BE2C (cell line): ENCODE measurements around the gene PRDM16.

ENCODE experiments used
- DNase-seq: peaks from one replicate; pipeline ENCODE4 v3.0.0-alpha.2; 2020
- H3K27me3 ChIP-seq: fragments of 250-450 bp; sonication (Bioruptor Pico); 2 replicates; pipeline ENCODE4 v1.5.1; 2020; ENCODE audit warnings: mild to moderate bottlenecking
- H3K36me3 ChIP-seq: fragments of 250-450 bp; sonication (Bioruptor Pico); 2 replicates; pipeline ENCODE4 v1.5.1; 2020; ENCODE audit warnings: mild to moderate bottlenecking
- H3K4me1 ChIP-seq: fragments of 250-450 bp; sonication (Bioruptor Pico); 2 replicates; pipeline ENCODE4 v1.5.1; 2020
- H3K4me3 ChIP-seq: 2 replicates; pipeline ENCODE4 v1.5.1; 2011; ENCODE audit warnings: low read depth, low read length
- H3K9me3 ChIP-seq: fragments of 250-450 bp; sonication (Bioruptor Pico); 2 replicates; pipeline ENCODE4 v1.5.1; 2020
- CTCF ChIP-seq: IDR thresholded peaks from 2 replicates; pipeline ENCODE4 v1.5.1; 2012; ENCODE audit warnings: mild to moderate bottlenecking, low read depth, low read length

The PRDM16 gene

GRCh38 chr1:3138623-3139151 is 69.7 kb downstream of the PRDM16 start:
- peaks cover 25% of the 10 kb centered on the region for H3K27me3 ChIP-seq

GRCh38 chr1:3139451-3139852 is 70.4 kb downstream of the PRDM16 start:
- DNase-seq: no peak
- no peaks in the 10 kb centered on the region for H3K4me1 ChIP-seq
- H3K9me3 ChIP-seq: no peaks in the 10 kb centered on the region
- no peak overlapping the region for H3K4me3 ChIP-seq
- H3K36me3 ChIP-seq: no peaks in the 10 kb centered on the region
- no peak for TF ChIP-seq CTCF
- H3K27me3 ChIP-seq: peaks cover 25% of the 10 kb centered on the region

More at GRCh38 chr1:3138623-3139151, 69.7 kb downstream of the PRDM16 start:
- Histone ChIP-seq H3K4me3 (no peak overlapping the region), H3K36me3 (no peaks in the 10 kb centered on the region), H3K4me1 (no peaks in the 10 kb centered on the region), H3K9me3 (no peaks in the 10 kb centered on the region)
- DNase-seq: no peak
- no peak for TF ChIP-seq CTCF

GRCh38 chr1:3139871-3140361 is 70.9 kb downstream of the PRDM16 start:
- no peak for TF ChIP-seq CTCF
- Histone ChIP-seq H3K36me3 (no peaks in the 10 kb centered on the region), H3K4me3 (peak overlapping the region; percentile 20; the same call in 1 of the 2 replicates), H3K27me3 (peaks cover 25% of the 10 kb centered on the region), H3K9me3 (no peaks in the 10 kb centered on the region), H3K4me1 (no peaks in the 10 kb centered on the region)
- no peak for DNase-seq

GRCh38 chr1:3140437-3140836 is 71.4 kb downstream of the PRDM16 start:
- TF ChIP-seq CTCF: no peak
- no peaks in the 10 kb centered on the region for H3K9me3 ChIP-seq
- DNase-seq: no peak
- H3K4me3 ChIP-seq: no peak overlapping the region
- no peaks in the 10 kb centered on the region for H3K36me3 ChIP-seq
- H3K27me3 ChIP-seq: peaks cover 25% of the 10 kb centered on the region
- no peaks in the 10 kb centered on the region for H3K4me1 ChIP-seq

GRCh38 chr1:3141129-3141528 is 72.1 kb downstream of the PRDM16 start:
- Histone ChIP-seq H3K27me3 (peaks cover 25% of the 10 kb centered on the region), H3K4me3 (no peak overlapping the region), H3K36me3 (no peaks in the 10 kb centered on the region), H3K9me3 (no peaks in the 10 kb centered on the region), H3K4me1 (no peaks in the 10 kb centered on the region)
- TF ChIP-seq CTCF: no peak
- no peak for DNase-seq

GRCh38 chr1:3141836-3142235 is 72.8 kb downstream of the PRDM16 start:
- no peaks in the 10 kb centered on the region for H3K9me3 ChIP-seq
- no peaks in the 10 kb centered on the region for H3K4me1 ChIP-seq
- H3K36me3 ChIP-seq: no peaks in the 10 kb centered on the region
- DNase-seq: no peak
- no peak for TF ChIP-seq CTCF
- no peak overlapping the region for H3K4me3 ChIP-seq
- H3K27me3 ChIP-seq: peaks cover 25% of the 10 kb centered on the region
